HepG2 (cell line): ENCODE data around the gene CDK11B. TPM values are rescaled to one million over a fixed set of nuclear protein-coding genes. Genes with fewer than 3 reads are reported as not detected.

Source experiments
- ATAC-seq: fragments of 200-7000 bp; cut with Tn5 transposase; 3 replicates; pipeline ENCODE4 v1.9.1; 2020; ENCODE audit warnings: mild to moderate bottlenecking, moderate library complexity
- BruUV-seq: library from RNA; stranded (reverse); fragments of 400-500 nt; replicated peaks from 2 replicates; lab custom pipeline; 2021; lab: Mats Ljungman, UMichigan
- CTCF ChIA-PET: fragments of 300-600 bp; formaldehyde crosslinking; extraction: SDS; loops from one replicate; lab custom pipeline; 2021; ENCODE audit warnings: low total read pairs, inconsistent platforms, low intra/inter-chr PET ratio; lab: Yijun Ruan, JAX
- POLR2A ChIA-PET: fragments of 350-600 bp; sonication (Branson Sonifier 250); formaldehyde crosslinking; loops from one replicate; lab custom pipeline; 2020; ENCODE audit warnings: antibody characterized with exemption, inconsistent platforms; lab: Yijun Ruan, JAX
- DNase-seq: peaks from one replicate; pipeline ENCODE4 v3.0.0-alpha.2; 2015; ENCODE audit warnings: low spot score
- FAIRE-seq: peaks from 3 replicates; lab custom pipeline; 2011; peaks lifted over from hg19 to GRCh38; lab: Jason Lieb, UNC
- H2AFZ ChIP-seq: one replicate; pipeline ENCODE4 v1.6.1; 2011; ENCODE audit warnings: low read length, inconsistent platforms
- H3K27ac ChIP-seq: fragments of 300-600 bp; 3 replicates; pipeline ENCODE4 v1.8.0; 2011; ENCODE audit warnings: mixed run types, mild to moderate bottlenecking, mixed read lengths, low read length, inconsistent platforms; ENCODE audit not compliant: insufficient read depth; ENCODE audit errors: extremely low read length
- H3K27me3 ChIP-seq, 2 experiments: fragments of 200-600 bp in 1 of 2; 2 replicates in 1 of 2; 3 replicates in 1 of 2; pipeline versions ENCODE4 v1.6.0 to v1.8.0; 2011; ENCODE audit warnings: low read length in 2 of 2, mild to moderate bottlenecking in 2 of 2, moderate library complexity in 2 of 2, inconsistent platforms in 1 of 2; ENCODE audit not compliant: insufficient read depth in 2 of 2, control insufficient read depth in 1 of 2
- H3K36me3 ChIP-seq, 2 experiments: fragments of 200-600 bp in 1 of 2; replicated peaks in 1 of 2; 2 replicates in 1 of 2; 3 replicates in 1 of 2; pipeline versions ENCODE4 v1.5.1 to v1.8.0; 2011; ENCODE audit warnings: low read length in 2 of 2, inconsistent platforms in 1 of 2; ENCODE audit not compliant: insufficient read depth in 2 of 2, control insufficient read depth in 1 of 2
- H3K4me1 ChIP-seq: 2 replicates; pipeline ENCODE4 v1.5.1; 2012; ENCODE audit warnings: low read length, inconsistent platforms; ENCODE audit not compliant: insufficient read depth
- H3K4me2 ChIP-seq: 2 replicates; pipeline ENCODE4 v1.6.0; 2011; ENCODE audit warnings: low read depth, low read length, inconsistent platforms
- H3K4me3 ChIP-seq, 3 experiments: fragments of 200-600 bp in 1 of 3; sonication (generic), shearing (Covaris generic) in 1 of 3; replicated peaks in 1 of 3; 2 replicates each; pipeline ENCODE4 v1.5.1; 2011 to 2016; ENCODE audit warnings: low read length in 3 of 3, inconsistent platforms in 2 of 3, low read depth in 2 of 3, mild to moderate bottlenecking in 2 of 3, control low read depth in 1 of 3, mixed read lengths in 1 of 3; ENCODE audit not compliant: insufficient read depth in 1 of 3
- H3K79me2 ChIP-seq: one replicate; pipeline ENCODE4 v1.6.1; 2011; ENCODE audit warnings: low read length, inconsistent platforms; ENCODE audit not compliant: insufficient read depth
- H3K9ac ChIP-seq: 2 replicates; pipeline ENCODE4 v1.6.0; 2011; ENCODE audit warnings: mild to moderate bottlenecking, low read depth, low read length, inconsistent platforms; ENCODE audit not compliant: insufficient read depth
- H3K9me3 ChIP-seq: 2 replicates; pipeline ENCODE4 v1.5.1; 2012; ENCODE audit warnings: mild to moderate bottlenecking, low read length
- H4K20me1 ChIP-seq: 2 replicates; pipeline ENCODE4 v1.6.0; 2011; ENCODE audit warnings: inconsistent platforms, mild to moderate bottlenecking, low read length, moderate library complexity; ENCODE audit not compliant: insufficient read depth
- GFI1 ChIP-seq: sonication (generic); formaldehyde crosslinking; IDR thresholded peaks from 2 replicates; pipeline ENCODE4 v1.5.0; 2020; ENCODE audit warnings: missing genetic modification reagents, mild to moderate bottlenecking, borderline replicate concordance
- HMG20A ChIP-seq: IDR thresholded peaks from 2 replicates; pipeline ENCODE4 v1.6.1; 2016; ENCODE audit warnings: borderline replicate concordance
- MXD1 ChIP-seq: sonication (generic); formaldehyde crosslinking; IDR thresholded peaks from 2 replicates; pipeline ENCODE4 v1.4.0; 2020; ENCODE audit warnings: mild to moderate bottlenecking, missing genetic modification reagents
- NR2F6 ChIP-seq, 2 experiments: IDR thresholded peaks; 2 replicates each; pipeline ENCODE4 v1.6.1; 2016; ENCODE audit warnings: antibody characterized with exemption in 1 of 2, mild to moderate bottlenecking in 1 of 2
- PAWR ChIP-seq: sonication (generic); formaldehyde crosslinking; IDR thresholded peaks from 2 replicates; pipeline ENCODE4 v1.4.0; 2020; ENCODE audit warnings: missing genetic modification reagents, mild to moderate bottlenecking, borderline replicate concordance
- RAD21 ChIP-seq: fragments of 450-650 bp; formaldehyde crosslinking; IDR thresholded peaks from 2 replicates; pipeline ENCODE4 v1.5.0; 2020; ENCODE audit warnings: mild to moderate bottlenecking
- THAP8 ChIP-seq: sonication (generic); formaldehyde crosslinking; IDR thresholded peaks from 2 replicates; pipeline ENCODE4 v1.5.1; 2020; ENCODE audit warnings: missing genetic modification reagents, mild to moderate bottlenecking, borderline replicate concordance
- ZFP91 ChIP-seq: sonication (generic); formaldehyde crosslinking; IDR thresholded peaks from 2 replicates; pipeline ENCODE4 v1.9.0; 2022; ENCODE audit warnings: missing genetic modification reagents, mild to moderate bottlenecking, borderline replicate concordance
- ZNF576 ChIP-seq: sonication (generic); formaldehyde crosslinking; IDR thresholded peaks from 2 replicates; pipeline ENCODE4 v1.4.0; 2020; ENCODE audit warnings: mild to moderate bottlenecking, missing genetic modification reagents
- ZNF768 ChIP-seq: sonication (generic); formaldehyde crosslinking; IDR thresholded peaks from 2 replicates; pipeline ENCODE4 v1.4.0; 2020; ENCODE audit warnings: missing genetic modification reagents
- WGBS: methylation state at CpG from one replicate; pipeline ENCODE4 v1.1.6; 2017; ENCODE audit warnings: low lambda C conversion rate; 5-methylcytosine and 5-hydroxymethylcytosine counted together
- in situ Hi-C: cut with HindIII; loops from 2 replicates; pipeline ENCODE4 v1.10.0; 2017; ENCODE audit warnings: low pct_unique_long_range_greater_than_20kb; ENCODE audit not compliant: extremely low pct_ligation_motif_present
- intact Hi-C: fragments of 100-400 bp; cut with micrococcal nuclease; formaldehyde crosslinking; loops from one replicate; pipeline ENCODE4 v1.10.0; 2022; ENCODE audit not compliant: unreplicated experiment
- polyA plus RNA-seq, 8 experiments: library from polyadenylated mRNA; depleted of rRNA in 3 of 8; stranded (reverse) in 7 of 8; unstranded in 1 of 8; fragments of >200 nt; fragmentation: Illumina TruSeq in 4 of 8; extraction: Trizol in 4 of 8; gene quantifications; 2 replicates each; pipeline versions ENCODE4 v1.2.1 to v1.2.3, GENCODE V29; 2011 to 2016; ENCODE audit warnings: low read depth in 4 of 8, missing spikeins in 1 of 8, mixed read lengths in 1 of 8; ENCODE audit not compliant: insufficient read depth in 1 of 8
- total RNA-seq, 5 experiments: library from RNA; depleted of rRNA; stranded (reverse); fragments of >200 nt; fragmentation: Illumina TruSeq; extraction: Trizol; gene quantifications; 2 replicates each; pipeline ENCODE4 v1.2.3, GENCODE V29; 2016; ENCODE audit warnings: low read depth in 1 of 5

CDK11B gene
- total and polyA plus RNA-seq, 2 of the 13 experiments (the other 11 are each of a cell fraction or from before 2014, with no cell fraction given): 3.6 to 15.1 TPM

GRCh38 chr1:1617516-1617915, 41.3 kb downstream of the CDK11B start:
- H3K4me1 ChIP-seq: peaks cover 23% of the 10 kb centered on the region
- no peak overlapping the region for H3K27ac ChIP-seq
- ATAC-seq: no peak
- no peak overlapping the region; the same call in 1 of the 2 replicates for H3K9ac ChIP-seq
- WGBS: 94% methylated on average over 11 of the region's 11 CpGs
- intact Hi-C loops (no loop called here), in situ Hi-C loops (loop anchor here (5.0 kb wide), 1 partner anchor 40 kb away; no protein-coding TSS in a partner anchor)
- FAIRE-seq: no peak
- ChIA-PET CTCF (no interaction called here), POLR2A (no interaction called here)
- peaks cover 8% of the 10 kb centered on the region; the same call in 1 of the 2 replicates for H4K20me1 ChIP-seq
- no peak overlapping the region for H2AFZ ChIP-seq
- H3K9me3 ChIP-seq: no peaks in the 10 kb centered on the region
- TSS peak; percentile 68 for BruUV-seq
- H3K27me3 ChIP-seq: no peaks in the 10 kb centered on the region; a peak in 1 of 5 replicates
- TF ChIP-seq PAWR (CRISPR knock-in tag) (no peak), NR2F6 (IDR thresholded peaks at IDR 0.05) (no peak), NR2F6 (CRISPR knock-in tag; IDR thresholded peaks at IDR 0.05) (no peak), GFI1 (CRISPR knock-in tag) (no peak)
- H3K4me3 ChIP-seq: no peak overlapping the region
- peaks cover 1 to 14% of the 10 kb centered on the region in 2 experiments; a peak in 2 of 5 replicates for H3K36me3 ChIP-seq
- H3K79me2 ChIP-seq: peaks cover 18% of the 10 kb centered on the region
- H3K4me2 ChIP-seq: peak overlapping the region; percentile 91; the same call in 1 of the 2 replicates
- no peak for DNase-seq

- ATAC-seq: no peak
- Histone ChIP-seq H3K4me1 (peaks cover 30% of the 10 kb centered on the region), H3K4me2 (peak overlapping the region; percentile 91)
- ChIA-PET CTCF (no interaction called here), POLR2A (no interaction called here)
- FAIRE-seq: no peak
- 0 out of 2 replicates have a peak, but pooled peaks have one; percentile 34 for TF ChIP-seq ZNF576 (CRISPR knock-in tag)
- TF ChIP-seq HMG20A (CRISPR knock-in tag): no peak
- peak; percentile 37; the same call in 1 of the 2 replicates for TF ChIP-seq ZFP91 (CRISPR knock-in tag)
- peak; percentile 5; the same call in 1 of the 2 replicates for TF ChIP-seq ZNF768 (CRISPR knock-in tag)
- 0 out of 2 replicates have a peak, but pooled peaks have one; percentile 7 for TF ChIP-seq RAD21 (CRISPR knock-in tag)
- TF ChIP-seq MXD1 (CRISPR knock-in tag): 0 out of 2 replicates have a peak, but pooled peaks have one; percentile 46
- TF ChIP-seq THAP8 (CRISPR knock-in tag): no peak
- TF ChIP-seq, all 625 proteins: peak for 5
- in situ Hi-C loops: loop anchor here (5.0 kb wide), 1 partner anchor 40 kb away; no protein-coding TSS in a partner anchor
- Histone ChIP-seq H2AFZ (no peak overlapping the region), H3K36me3 (peaks cover 1 to 14% of the 10 kb centered on the region in 2 experiments; a peak in 2 of 5 replicates), H3K9ac (peak overlapping the region; percentile 100), H3K79me2 (peaks cover 18% of the 10 kb centered on the region), H4K20me1 (peaks cover 8% of the 10 kb centered on the region; the same call in 1 of the 2 replicates), H3K4me3 (peak overlapping the region; percentile 90 to 100 (median 98)), H3K9me3 (no peaks in the 10 kb centered on the region), H3K27ac (peak overlapping the region; percentile 35), H3K27me3 (no peaks in the 10 kb centered on the region; a peak in 1 of 5 replicates)
- no peak for DNase-seq
- 95% methylated on average over 4 of the region's 19 CpGs for WGBS
- intact Hi-C loops: no loop called here
- no TSS peak for BruUV-seq
Observed at GRCh38 chr1:1616838-1617237, 42.0 kb downstream of the CDK11B start.
